Kidney (tissue), 14 donors: ENCODE results near the gene MTMR6. TPM values are rescaled to one million over a fixed set of nuclear protein-coding genes. Genes with fewer than 3 reads are reported as not detected.

Source experiments
- DNase-seq, 5 donors: peaks; one replicate each; pipeline ENCODE4 v3.0.0-alpha.2; 2013 to 2020
- FAIRE-seq: peaks from 2 replicates; lab custom pipeline; 2012; peaks lifted over from hg19 to GRCh38; lab: Jason Lieb, UNC
- H3K27ac ChIP-seq, 2 donors: one replicate each; pipeline ENCODE4 v1.7.0; 2013; ENCODE audit warnings: low read depth in 2 of 2, low read length in 2 of 2, inconsistent platforms in 1 of 2
- H3K27me3 ChIP-seq: one replicate; pipeline ENCODE4 v1.7.1; 2013; ENCODE audit warnings: low read length, inconsistent platforms; ENCODE audit not compliant: control insufficient read depth, insufficient read depth
- H3K36me3 ChIP-seq, 3 donors: one replicate each; pipeline versions ENCODE4 v1.7.0 to v1.7.1; 2013; ENCODE audit warnings: low read length in 3 of 3, control low read depth in 1 of 3, inconsistent platforms in 1 of 3; ENCODE audit not compliant: insufficient read depth in 3 of 3, control insufficient read depth in 2 of 3
- H3K4me1 ChIP-seq, 3 donors: one replicate each; pipeline versions ENCODE4 v1.7.0 to v1.7.1; 2013; ENCODE audit warnings: low read length in 3 of 3, inconsistent platforms in 1 of 3, low read depth in 1 of 3; ENCODE audit not compliant: control insufficient read depth in 2 of 3, insufficient read depth in 2 of 3
- H3K4me3 ChIP-seq, 3 donors: one replicate each; pipeline versions ENCODE4 v1.7.0 to v1.8.1; 2013; ENCODE audit warnings: low read length in 3 of 3, control low read depth in 1 of 3, inconsistent platforms in 1 of 3
- H3K9ac ChIP-seq, 3 donors: one replicate each; pipeline versions ENCODE4 v1.7.0 to v1.7.1; 2013; ENCODE audit warnings: low read length in 3 of 3, control low read depth in 1 of 3, inconsistent platforms in 1 of 3
- H3K9me3 ChIP-seq, 3 donors: one replicate each; pipeline versions ENCODE4 v1.7.0 to v1.7.1; 2013; ENCODE audit warnings: low read length in 3 of 3, control low read depth in 1 of 3, inconsistent platforms in 1 of 3; ENCODE audit not compliant: control insufficient read depth in 2 of 3, insufficient read depth in 1 of 3
- CTCF ChIP-seq: IDR thresholded peaks from 3 replicates; pipeline ENCODE4 v1.5.1; 2012; ENCODE audit warnings: mild to moderate bottlenecking, moderate library complexity, borderline replicate concordance; ENCODE audit not compliant: insufficient read depth; ENCODE audit errors: extremely low read depth
- intact Hi-C: fragments of 100-400 bp; cut with DNase I; formaldehyde crosslinking; loops from one replicate; pipeline ENCODE4 v1.11.1; 2022
- polyA plus RNA-seq: library from polyadenylated mRNA; stranded (reverse); fragments of 350-450 nt; fragmentation: Illumina TruSeq; extraction: RNeasy Lipid Tissue Mini Kit (QIAGEN cat#74804); gene quantifications from one replicate; pipeline ENCODE4 v1.2.3, GENCODE V29; 2014; ENCODE audit warnings: low read depth, low replicate concordance; ENCODE audit not compliant: insufficient read depth
- total RNA-seq: library from RNA; stranded (reverse); fragmentation: NEBNext Ultra II Directional; extraction: Animal tissue kit (Norgen Biotek cat#: 25700); gene quantifications from one replicate; pipeline ENCODE4 v1.2.1, GENCODE V29; 2021
- donor health status: control.
- donor health status: control.
- donor health status: control.
- donor health status: control.
- donor health status: control.
- donor health status: DM: yes; HTN: yes; CAD: no.
- donor health status: Normal renal cell carcinoma (clear cell type).

MTMR6 gene
- total and polyA plus RNA-seq, 2 donors from 2014 or later = 9.4 to 21.4 TPM

DNA sequence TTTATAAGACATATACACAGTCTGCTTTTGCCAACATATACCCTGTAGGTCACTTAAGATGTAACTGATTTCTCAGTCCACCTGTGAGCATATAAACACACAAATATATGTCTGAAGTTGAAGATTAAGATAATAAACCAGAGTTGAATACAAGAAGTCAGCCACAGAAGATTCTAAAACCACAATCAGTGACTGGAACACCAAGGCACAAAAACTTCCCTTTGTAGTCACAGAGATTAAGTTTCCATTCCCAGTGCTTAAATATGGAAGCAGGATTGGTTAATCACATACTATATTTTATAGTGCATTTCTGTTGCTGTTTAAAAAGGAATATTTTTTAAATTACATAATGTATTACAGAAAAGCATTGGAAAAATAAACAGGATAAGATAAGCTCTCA is 39.9 kb downstream of the MTMR6 start:
- no peak for TF ChIP-seq CTCF
- H3K4me3 ChIP-seq = no peak overlapping the region
- H3K27ac ChIP-seq = no peak overlapping the region
- DNase-seq (no peak), FAIRE-seq (no peak)
- no peak overlapping the region for H3K9ac ChIP-seq
- no peaks in the 10 kb centered on the region for H3K4me1 ChIP-seq
- intact Hi-C loops = no loop called here
- no peaks in the 10 kb centered on the region for H3K9me3 ChIP-seq
- H3K36me3 ChIP-seq = peaks cover 0 to 2% (median 0%) of the 10 kb centered on the region in 3 donors
- no peaks in the 10 kb centered on the region for H3K27me3 ChIP-seq

- Histone ChIP-seq H3K9me3 (no peaks in the 10 kb centered on the region), H3K9ac (no peak overlapping the region), H3K4me3 (no peak overlapping the region), H3K27ac (no peak overlapping the region), H3K27me3 (no peaks in the 10 kb centered on the region), H3K4me1 (no peaks in the 10 kb centered on the region), H3K36me3 (no peaks in the 10 kb centered on the region)
- intact Hi-C loops = no loop called here
- no peak for DNase-seq
- TF ChIP-seq CTCF = no peak
- FAIRE-seq = no peak
Measured at GRCh38 chr13:25244123-25244522, 43.2 kb downstream of the MTMR6 start.

DNA sequence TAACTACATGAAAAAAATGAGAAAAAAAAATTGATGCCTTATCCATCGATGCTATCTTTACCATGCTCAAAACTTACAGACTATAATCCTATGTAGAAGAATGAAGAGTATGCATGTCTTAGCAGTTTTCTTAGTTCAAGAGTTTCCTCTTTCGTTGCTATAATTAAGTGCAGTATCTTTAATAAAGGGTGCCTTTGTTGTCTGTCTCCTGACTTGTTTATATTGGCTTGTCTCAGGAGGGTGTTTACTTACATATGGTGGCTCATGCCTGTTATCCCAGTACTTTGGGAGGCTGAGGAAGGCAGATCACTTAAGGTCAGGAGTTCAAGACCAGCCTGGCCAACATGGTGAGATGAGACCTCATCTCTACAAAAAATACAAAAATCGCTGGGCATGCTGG is 44.3 kb downstream of the MTMR6 start:
- no peak for FAIRE-seq
- Histone ChIP-seq H3K36me3 (no peaks in the 10 kb centered on the region), H3K27me3 (no peaks in the 10 kb centered on the region), H3K9ac (no peak overlapping the region), H3K4me1 (no peaks in the 10 kb centered on the region), H3K27ac (no peak overlapping the region), H3K4me3 (no peak overlapping the region), H3K9me3 (no peaks in the 10 kb centered on the region)
- intact Hi-C loops = no loop called here
- DNase-seq = no peak
- TF ChIP-seq CTCF = no peak

GRCh38 chr13:25241007-25241406 is 46.3 kb downstream of the MTMR6 start:
- Histone ChIP-seq H3K36me3 (no peaks in the 10 kb centered on the region), H3K27me3 (no peaks in the 10 kb centered on the region), H3K4me3 (no peak overlapping the region), H3K27ac (no peak overlapping the region), H3K4me1 (no peaks in the 10 kb centered on the region), H3K9me3 (no peaks in the 10 kb centered on the region), H3K9ac (no peak overlapping the region)
- FAIRE-seq (no peak), DNase-seq (no peak)
- intact Hi-C loops = no loop called here
- no peak for TF ChIP-seq CTCF
